ENCODE results near the gene GPR176.
"Not testable (repeated sequence)": the region's sequence is repeated elsewhere in the genome, so short reads cannot be mapped to it uniquely, and the experiment has no call there.

Gene GPR176

DNA sequence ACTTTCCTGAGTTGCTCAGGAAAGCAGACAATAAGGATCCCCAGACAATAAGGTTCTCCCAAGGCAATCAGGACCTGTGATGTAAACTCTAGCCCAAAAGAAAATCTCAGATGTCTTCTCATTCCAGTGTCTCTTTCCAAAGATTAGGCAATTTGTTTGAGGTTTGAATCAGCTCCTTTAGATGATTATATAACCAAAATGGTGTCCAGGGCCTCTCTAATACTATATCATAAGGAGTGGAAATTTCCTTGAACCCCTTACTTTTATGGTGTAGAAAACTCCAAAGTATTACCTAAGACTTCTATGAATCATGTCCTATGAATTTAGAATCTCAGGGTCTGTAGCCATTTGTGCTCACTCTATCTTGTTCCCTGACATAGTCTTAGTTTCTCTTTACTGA is 65.9 kb downstream of the GPR176 start:
- no peak for ATAC-seq

DNA sequence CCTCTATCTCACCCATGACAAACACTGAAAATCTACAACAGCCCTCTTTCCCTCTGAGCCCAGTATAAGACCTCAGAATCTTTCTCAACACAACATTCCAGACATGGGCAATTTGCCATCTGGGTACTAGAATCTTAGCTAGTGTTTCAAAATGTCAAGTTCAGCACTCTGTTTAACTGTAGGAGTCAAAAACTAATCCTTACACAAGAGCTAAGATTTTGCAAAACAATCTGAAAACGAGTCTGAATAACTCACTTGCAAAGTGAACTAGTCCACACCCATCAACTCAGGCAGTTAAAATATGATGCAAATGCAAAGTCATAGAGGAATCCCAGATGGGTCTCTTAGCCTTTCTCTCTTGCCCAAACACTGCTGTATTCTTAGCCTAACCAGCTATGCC is 67.8 kb downstream of the GPR176 start:
- ATAC-seq, result no peak

DNA sequence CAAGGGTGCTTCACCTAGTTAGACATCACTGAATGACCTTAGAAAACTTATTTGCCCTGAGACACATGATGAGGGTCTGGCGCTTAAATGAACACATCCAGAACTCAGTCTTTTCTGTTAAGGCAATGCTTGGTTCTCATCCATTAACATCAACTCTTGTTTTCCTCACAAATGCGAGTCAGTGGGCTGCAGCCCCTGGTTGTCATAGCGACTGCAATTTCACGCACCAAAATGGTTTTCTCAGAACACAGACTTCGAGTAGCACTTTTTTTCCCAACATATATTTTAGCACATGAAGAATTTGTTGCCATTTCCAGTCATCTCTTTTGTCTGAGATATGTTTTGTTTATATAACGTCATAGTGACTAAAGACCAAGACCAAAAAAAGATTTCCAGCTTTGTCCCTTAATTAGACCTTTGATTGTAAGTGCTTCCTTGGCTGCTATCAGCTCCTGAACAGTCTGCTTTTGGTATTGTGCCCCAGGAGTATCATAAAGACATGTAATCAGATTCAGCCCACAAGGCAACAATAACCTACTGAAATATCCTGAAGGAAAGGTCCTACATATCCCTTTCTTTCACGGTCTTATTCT is 68.5 kb downstream of the GPR176 start:
- no peak for ATAC-seq

DNA sequence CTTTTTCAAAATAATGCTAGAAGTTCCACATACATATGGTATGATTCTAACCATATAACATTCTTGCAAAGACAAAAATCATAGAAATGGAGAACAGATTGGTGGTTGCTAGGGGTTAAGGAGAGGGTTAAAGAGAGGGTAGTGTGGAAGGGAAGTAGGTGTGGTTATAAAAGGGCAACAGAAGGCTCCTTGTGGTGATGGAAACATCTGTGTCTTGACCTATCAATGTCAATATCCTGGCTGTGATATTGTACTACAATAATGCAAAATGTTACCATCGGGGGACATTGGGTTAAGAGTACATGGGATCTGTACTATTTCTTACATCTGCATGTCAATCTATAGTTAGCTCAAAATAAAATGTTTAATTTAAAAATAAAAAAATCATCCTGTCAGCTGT is 69.6 kb downstream of the GPR176 start:
- ATAC-seq, result no peak

DNA sequence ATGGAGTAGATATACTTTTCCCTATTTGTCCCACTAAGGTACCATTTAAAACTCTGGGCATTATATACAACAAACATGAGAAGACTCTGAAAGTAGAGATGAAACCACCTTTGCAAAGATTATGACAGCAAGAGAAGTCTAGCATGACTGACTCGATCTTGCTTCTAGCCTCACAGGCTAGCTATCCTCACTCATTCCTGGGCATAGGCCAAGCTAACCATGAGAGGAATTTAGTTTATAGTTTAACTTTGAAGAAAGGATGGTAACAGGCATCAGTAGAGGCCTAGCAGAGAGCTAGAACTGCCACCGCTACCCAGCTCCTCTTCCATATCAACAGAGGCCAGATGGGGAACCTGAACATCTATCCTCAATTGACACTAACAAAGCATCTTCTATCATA is 74.0 kb downstream of the GPR176 start:
- no peak for ATAC-seq

DNA sequence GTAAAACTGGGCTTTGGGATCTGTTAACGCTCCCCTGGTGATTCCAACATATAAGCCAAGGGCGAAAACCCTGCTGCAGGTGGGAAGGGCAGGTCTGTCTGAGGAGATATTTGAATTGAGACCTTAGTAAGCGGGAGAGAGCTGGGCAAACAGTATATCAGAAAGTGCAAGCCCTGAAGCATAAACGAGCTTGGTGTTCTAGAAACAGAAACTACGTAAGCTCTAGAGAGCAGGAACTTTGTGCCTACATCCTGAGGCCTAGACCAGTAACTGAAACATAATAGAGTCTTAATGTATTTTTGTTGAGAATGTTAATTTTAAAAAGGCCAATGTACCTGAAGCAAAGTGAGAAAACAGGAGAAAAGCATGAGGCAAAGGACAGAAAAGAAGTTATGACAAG is 74.5 kb downstream of the GPR176 start:
- ATAC-seq, result no peak

DNA sequence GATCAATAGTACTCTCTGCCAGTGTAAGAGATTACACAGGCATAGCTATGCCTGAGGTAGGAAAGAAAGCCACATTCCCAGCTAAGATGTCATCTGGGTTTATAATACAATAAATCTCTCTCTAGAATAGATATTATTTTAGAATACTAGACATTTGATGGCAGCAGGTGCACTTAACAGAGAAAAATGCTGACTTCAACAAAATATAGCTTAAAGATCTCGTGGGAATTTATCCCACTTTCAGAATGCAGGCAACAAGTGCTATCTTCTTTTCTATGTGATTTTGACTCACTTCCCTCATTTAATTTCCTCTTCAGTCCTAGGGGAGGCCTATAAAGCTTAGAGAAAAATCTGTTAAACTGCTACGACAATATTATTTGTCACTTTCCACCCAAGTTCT is 76.5 kb downstream of the GPR176 start:
- no peak for ATAC-seq

DNA sequence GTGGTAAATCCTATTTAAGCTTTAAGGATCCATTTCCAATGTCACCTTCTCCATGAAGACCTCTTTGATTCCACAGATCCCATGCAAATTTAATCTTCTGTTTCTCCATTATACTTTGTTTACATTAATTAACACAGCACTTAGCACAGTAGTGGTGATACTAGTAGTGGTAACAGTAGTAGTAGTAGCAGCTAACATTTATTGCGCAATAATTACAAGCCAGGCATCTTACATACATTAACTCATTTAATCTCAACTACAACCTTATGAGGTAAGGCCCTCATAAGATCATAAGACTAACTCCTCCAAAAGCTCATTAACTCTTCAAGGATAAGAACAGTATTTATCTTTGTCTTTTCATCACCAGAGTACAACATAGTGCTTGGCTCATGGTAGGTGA is 82.6 kb downstream of the GPR176 start:
- ATAC-seq, result no peak

DNA sequence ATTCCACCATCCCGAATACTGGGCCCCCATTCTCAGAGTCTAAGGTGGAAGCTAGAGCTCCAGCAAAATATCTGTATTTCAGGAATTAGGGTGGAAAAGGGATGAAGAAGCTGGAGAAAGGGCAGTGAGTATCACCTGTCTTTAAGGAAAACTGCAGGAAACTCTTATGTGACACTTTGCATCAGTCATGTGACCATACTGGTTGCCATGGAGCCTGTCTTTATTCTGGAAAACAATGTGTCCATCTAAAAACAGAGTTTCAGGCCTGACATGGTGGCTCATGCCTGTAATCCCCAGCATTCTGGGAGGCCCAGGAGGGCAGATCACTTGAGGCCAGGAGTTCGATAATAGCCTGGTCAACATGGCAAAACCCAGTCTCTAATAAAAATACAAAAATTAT is 84.5 kb downstream of the GPR176 start:
- no peak for ATAC-seq

DNA sequence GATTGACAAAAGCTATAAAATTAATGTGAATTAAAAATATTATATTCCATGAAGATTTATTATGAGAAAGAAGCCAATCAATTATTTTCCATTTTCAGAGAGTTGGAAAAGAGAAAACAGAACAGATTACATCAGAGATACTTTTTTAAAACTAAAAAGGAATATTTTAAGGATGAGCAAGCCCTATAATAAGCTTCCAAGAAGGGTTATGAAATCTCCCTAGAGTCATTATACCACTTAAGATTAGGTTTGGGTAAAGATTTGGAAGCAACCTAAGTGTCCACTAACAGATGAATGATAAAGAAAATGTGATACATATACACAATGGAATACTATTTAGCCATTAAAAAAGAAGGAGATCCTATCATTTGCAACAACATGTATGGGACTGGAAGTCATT is 85.8 kb downstream of the GPR176 start:
- ATAC-seq, result no peak

DNA sequence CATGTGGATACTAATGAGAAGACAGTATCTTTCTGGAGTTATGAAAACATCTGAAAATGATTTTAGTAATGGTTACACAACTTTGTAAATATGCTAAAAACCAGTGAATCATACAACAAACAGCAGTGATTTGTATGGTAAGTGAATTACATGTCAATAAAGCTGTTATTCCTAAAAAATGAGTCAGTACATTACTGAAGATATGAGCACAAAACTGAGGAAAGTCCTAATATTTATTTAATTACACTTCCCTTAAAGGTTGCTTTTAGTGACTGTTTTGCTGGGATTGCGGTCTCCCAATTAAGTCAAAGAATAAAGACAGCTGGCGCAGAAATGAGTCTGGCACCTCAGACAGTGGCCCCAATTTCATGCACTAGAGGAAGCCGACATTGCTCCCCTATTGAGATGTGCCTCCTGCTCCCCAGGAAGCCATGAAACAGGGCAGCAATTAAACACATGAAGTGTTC is 86.5 kb downstream of the GPR176 start:
- no peak for ATAC-seq

DNA sequence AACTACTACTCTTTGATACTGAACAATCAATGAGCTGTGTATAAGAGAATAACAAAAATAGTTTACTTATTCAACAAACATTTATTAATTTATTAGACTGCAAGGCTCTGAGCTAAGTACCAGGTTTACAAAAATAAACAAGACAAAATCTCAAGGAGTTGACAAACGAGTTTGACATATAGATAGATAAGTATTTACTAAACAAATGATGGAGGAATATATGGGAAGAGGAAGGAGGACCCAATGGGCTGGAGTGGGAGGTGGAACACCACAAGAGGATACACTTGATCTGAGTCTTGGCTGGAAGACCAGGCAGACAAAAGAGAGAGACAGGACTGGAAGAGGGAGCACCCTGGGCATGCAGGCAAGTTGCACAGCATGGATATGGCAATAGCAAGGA is 89.9 kb downstream of the GPR176 start:
- no peak for ATAC-seq

DNA sequence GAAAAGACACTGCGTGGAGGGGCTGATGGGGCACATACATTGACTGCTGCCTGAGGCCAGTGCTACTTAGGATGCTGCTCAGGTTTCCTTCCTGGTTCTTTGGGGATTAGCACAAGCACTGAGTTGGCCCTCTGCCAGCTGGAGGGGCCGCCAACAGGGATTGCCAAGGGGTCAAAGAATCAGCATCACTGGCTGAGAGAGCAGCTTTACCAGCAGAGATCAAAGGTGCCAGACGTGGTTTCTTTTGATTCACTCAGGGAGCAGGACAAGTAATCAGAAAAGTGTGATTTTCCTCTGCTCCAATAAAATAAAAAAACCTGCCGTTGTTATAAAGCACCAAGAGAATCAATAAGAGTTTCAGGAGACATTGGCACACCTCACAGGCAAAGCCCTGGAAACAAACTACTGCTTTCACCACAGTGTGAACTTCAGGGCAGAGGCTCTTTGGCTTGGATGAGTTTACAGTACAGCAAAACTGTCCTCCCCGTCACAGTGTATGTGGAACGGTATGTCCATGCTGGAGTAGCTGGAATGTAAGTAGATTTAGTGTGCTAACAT is 91.6 kb downstream of the GPR176 start:
- no peak for ATAC-seq

DNA sequence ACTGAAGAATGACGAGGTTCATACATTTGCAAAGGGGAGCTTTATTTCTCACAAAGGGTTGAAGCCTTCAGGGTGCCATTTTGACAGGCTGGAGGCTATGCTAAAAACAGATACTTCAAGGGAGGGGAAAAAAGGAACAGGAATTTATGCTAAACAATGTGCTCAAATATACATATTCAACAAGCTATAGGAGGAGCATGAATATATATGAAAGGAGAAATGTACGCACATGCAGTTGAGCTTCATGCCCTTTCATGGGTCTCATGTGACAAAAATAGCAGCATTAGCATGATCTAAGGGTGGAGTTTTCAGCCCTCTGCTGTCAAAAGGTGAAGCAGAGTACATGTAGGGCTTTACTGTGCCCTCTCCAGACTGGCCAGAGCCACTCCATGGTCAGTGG is 93.1 kb downstream of the GPR176 start:
- ATAC-seq, result no peak

DNA sequence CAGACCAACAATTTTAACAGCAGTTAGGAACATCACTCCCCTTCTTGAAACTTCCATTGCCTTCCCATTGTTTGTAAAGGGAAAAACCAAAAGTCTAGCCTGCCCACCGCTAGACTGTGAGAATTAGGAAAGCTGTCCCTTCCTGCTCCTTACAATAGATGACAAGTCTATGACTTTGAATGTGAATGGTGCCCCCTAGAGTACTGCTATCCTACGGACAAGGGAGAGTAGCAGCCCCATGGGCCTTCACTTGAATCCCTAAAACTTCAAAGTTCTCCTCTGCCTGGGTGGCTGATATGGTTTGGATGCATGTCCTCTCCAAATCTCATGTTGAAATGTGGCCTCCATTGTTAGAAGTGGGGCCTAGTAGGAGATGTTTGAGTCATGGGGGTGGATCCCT is 96.4 kb downstream of the GPR176 start:
- ATAC-seq, result no peak

DNA sequence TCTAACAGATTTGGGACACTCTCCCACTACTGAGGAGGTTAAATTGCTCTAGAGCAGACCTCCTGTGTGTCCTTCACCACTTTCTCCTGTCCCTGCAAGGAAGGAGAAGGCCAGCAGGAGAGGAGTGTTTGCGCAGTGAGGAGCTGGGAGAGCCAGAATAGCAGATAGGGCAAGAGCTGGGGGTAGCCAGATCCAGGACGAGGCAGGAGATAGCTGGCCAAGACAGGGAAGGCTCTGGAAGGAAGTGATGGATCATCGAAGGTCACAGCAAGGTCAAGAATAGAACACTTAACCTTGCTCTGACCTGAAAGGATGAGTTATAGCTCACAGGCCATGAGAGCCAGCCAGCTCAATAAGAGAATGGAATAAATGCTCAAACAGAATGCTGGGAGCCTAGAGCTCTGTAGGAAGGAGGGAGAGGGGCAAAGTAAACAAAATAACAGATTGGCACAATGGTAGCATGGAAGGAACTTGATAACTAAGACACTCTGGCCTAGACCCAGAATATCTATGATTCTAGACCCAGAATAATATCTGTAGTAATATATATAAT is 99.9 kb downstream of the GPR176 start:
- ATAC-seq, result no peak

DNA sequence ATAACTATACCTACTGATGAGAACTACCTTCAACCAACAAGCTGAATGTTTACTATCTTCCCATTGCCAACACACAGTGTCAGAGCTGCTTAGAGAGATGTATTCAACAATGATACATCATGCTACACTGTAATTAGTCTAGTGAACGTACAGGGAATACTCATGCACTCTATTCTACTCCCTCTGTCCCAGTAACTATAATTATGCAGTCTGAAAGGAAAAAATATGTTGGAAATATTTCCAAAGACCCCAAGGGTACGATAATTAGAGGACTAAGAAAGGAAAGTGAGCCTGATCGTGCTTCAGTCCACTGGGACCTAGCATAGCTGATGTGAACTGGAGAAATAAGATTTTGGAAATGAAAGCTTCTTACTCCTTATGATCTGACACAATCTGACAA is 100.5 kb downstream of the GPR176 start:
- ATAC-seq, result no peak

DNA sequence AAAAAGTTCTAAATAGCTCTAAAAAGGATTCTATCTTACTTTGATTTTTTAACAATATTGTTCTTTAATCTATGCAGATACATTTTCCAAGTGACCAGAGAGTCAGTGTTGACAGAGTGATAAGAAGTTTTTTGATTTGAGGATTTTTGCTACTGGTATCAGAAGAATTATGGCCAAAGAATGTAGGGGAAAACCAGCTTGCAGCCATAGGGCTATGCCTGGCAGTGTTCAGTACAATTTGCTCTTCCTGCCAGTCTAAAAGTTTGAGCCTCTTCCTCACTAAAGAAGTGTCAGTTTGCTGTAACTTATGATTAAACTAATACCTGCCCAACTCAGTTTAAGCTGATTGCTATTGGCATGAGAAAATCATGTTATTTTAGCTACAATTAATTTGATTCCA is 102.2 kb downstream of the GPR176 start:
- ATAC-seq, result no peak

DNA sequence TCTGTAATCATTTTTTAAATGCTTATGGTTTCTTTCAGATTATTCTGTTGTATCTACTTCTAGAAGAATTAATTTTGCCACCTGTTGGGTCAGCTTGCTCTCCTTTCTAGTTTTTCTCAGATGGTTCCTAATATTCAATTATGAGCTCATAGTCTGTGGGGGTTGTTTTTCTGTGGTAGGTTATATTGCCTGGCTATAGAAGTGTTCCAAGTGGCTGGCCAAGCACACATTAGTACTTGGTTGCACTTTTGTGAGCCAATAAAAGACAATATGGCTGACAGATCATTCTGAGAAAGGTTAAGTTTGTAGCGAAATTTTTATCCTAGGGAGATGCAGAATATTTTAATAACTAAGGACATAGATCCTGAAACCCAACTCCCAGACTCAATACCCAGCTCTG is 105.6 kb downstream of the GPR176 start:
- no peak for ATAC-seq

DNA sequence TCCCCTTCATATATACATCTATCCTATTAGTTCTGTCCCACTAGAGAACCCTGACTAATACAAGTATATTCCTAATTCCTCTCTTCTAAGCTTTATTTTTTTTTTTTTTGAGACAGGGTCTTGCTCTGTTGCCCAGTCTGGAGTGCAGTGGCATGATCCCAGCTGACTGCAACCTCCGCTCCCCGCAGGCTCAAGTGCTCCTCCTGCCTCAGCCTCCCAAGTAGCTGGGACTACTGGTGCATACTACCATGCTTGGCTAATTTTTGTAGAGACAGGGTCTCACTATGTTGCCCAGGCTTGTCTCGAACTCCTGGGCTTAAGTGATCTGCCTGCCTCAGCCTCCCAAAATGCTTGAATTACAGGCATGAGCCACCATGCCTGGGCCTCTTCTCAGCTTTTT is 107.4 kb downstream of the GPR176 start:
- not testable (repeated sequence) for ATAC-seq

DNA sequence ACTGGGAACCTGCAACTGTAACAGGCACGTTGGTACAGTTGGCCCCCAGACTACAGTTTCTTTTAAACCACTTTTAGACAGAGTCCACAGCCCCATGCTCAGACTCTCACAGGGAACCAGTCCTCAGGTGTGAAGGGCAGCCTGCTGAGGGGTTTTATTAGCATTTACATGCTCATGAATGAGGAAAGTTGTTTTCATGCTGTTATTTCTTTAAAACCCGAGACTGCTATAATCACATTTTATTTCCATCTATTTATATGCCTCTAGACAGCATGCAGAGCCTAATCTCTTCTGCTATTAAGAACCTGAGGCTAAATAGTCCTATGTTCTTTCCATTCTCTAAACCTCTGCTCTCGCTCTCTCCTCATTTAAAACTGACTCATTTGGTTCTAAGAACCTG is 111.2 kb downstream of the GPR176 start:
- ATAC-seq, result no peak

DNA sequence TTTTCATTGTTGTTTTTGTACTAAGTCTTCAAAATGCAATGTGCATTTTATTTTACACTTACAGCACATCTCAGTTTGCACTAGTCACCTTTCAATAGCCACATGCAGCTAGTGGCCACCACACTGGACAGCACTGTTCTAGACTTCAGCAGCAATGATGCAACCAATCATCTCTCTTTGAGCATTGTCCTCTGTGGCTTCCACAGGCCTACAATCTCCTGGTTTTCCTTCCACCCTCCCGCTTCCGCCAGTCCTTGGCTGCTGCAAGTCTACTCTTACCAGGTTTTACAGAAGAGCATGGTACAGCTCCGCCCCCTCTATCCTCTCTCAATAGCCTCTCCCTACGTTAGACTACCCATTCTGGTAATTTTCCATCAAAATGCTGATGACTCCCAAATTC is 112.3 kb downstream of the GPR176 start:
- no peak for ATAC-seq

DNA sequence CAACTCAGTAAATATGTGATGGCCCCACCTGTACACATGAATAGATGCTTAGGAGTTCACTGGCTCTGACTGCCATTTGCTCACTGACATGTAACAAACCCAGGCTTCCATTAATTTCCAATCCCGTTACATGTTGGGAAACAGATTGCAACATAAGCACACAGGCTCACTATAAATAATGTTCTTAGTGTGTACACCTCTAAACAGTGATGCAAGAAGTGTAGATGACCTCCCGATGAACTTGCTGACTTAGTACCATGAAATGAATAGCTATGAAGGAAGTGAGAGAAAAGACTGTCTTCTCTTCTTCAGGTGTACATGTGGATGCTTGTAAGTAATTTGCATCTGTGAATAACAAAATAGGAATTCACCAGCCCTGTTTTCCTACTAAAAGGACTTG is 116.0 kb downstream of the GPR176 start:
- no peak for ATAC-seq

DNA sequence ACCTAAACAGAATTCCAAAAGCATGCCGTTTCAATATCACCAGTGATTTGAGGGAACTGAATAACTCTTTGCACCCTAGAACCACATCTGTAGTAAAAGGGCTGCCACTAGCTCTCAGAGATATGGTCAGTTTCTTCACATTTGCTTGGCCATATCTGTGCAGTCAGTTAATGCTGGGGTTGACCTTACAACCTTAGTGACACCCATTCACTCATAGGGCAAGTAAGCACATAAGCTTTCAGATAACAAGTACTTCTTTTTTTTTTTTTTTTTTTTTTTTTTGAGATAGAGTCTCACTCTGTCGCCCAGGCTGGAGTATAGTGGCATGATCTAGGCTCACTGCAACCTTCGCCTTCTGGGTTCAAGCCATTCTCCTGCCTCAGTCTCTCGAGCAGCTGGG is 117.0 kb downstream of the GPR176 start:
- no peak for ATAC-seq
